CD4-positive, alpha-beta T cell (primary cell): ENCODE data around the gene SHISA2. TPM values are rescaled to one million over a fixed set of nuclear protein-coding genes. Genes with fewer than 3 reads are reported as not detected.

ENCODE experiments used
- ATAC-seq: fragments of 200-7000 bp; cut with Tn5 transposase; one replicate; pipeline ENCODE4 v1.10.0; 2022; ENCODE audit warnings: mild to moderate bottlenecking; ENCODE audit not compliant: poor library complexity
- CTCF ChIA-PET: fragments of 350-600 bp; sonication (Branson Sonifier 250); formaldehyde crosslinking; loops from one replicate; lab custom pipeline; 2021; ENCODE audit warnings: antibody characterized with exemption, inconsistent platforms; lab: Charles Lee
- POLR2A ChIA-PET: fragments of 350-600 bp; sonication (Branson Sonifier 250); formaldehyde crosslinking; loops from one replicate; lab custom pipeline; 2021; ENCODE audit warnings: antibody characterized with exemption, inconsistent platforms; lab: Charles Lee
- DNase-seq, 14 experiments: peaks; one replicate each; pipeline ENCODE4 v3.0.0-alpha.2; 2013 to 2020; ENCODE audit warnings: mixed read lengths in 2 of 14
- H3K27ac ChIP-seq, 2 donors: one replicate each; pipeline versions ENCODE4 v1.5.1 to v1.7.0; 2013; ENCODE audit warnings: low read length in 2 of 2, low read depth in 1 of 2, mild to moderate bottlenecking in 1 of 2
- H3K27me3 ChIP-seq, 2 experiments: 1 replicate in 1 of 2; 2 replicates in 1 of 2; pipeline versions ENCODE4 v1.6.1 to v1.7.0; 2013; ENCODE audit warnings: low read length in 2 of 2, control low read depth in 1 of 2, mild to moderate bottlenecking in 1 of 2, moderate library complexity in 1 of 2; ENCODE audit not compliant: insufficient read depth in 2 of 2, control insufficient read depth in 1 of 2
- H3K36me3 ChIP-seq: one replicate; pipeline ENCODE4 v1.6.1; 2013; ENCODE audit warnings: low read length, control low read depth; ENCODE audit not compliant: insufficient read depth
- H3K4me1 ChIP-seq: one replicate; pipeline ENCODE4 v1.6.1; 2013; ENCODE audit warnings: low read length, control low read depth; ENCODE audit not compliant: insufficient read depth
- H3K4me3 ChIP-seq: one replicate; pipeline ENCODE4 v1.5.1; 2013; ENCODE audit warnings: mild to moderate bottlenecking, low read length, moderate library complexity
- H3K9me3 ChIP-seq, 2 experiments: 1 replicate in 1 of 2; 2 replicates in 1 of 2; pipeline versions ENCODE4 v1.6.1 to v1.7.0; 2013; ENCODE audit warnings: low read length in 2 of 2, mild to moderate bottlenecking in 2 of 2, control low read depth in 1 of 2, moderate library complexity in 1 of 2; ENCODE audit not compliant: control insufficient read depth in 1 of 2, insufficient read depth in 1 of 2
- H3K27ac Mint-ChIP-seq: one replicate; pipeline ENCODE4 v1.8.0; 2020; ENCODE audit warnings: mixed read lengths
- H3K27me3 Mint-ChIP-seq: one replicate; pipeline ENCODE4 v1.8.0; 2021; ENCODE audit warnings: mixed read lengths
- H3K36me3 Mint-ChIP-seq: one replicate; pipeline ENCODE4 v1.8.0; 2021; ENCODE audit warnings: low read depth, mixed read lengths
- H3K4me1 Mint-ChIP-seq: one replicate; pipeline ENCODE4 v1.8.0; 2021; ENCODE audit warnings: low read depth, mixed read lengths
- H3K4me3 Mint-ChIP-seq: one replicate; pipeline ENCODE4 v1.8.0; 2020; ENCODE audit warnings: mild to moderate bottlenecking, mixed read lengths
- H3K9me3 Mint-ChIP-seq: one replicate; pipeline ENCODE4 v1.8.0; 2020; ENCODE audit warnings: mixed read lengths
- intact Hi-C, 2 experiments: fragments of 100-400 bp; cut with DNase I in 1 of 2; cut with micrococcal nuclease in 1 of 2; formaldehyde crosslinking; loops; one replicate each; pipeline versions ENCODE4 v1.15.1 to v1.9.0; 2023 to 2025; cut with DNase I, micrococcal nuclease
- total RNA-seq, 174 experiments: library from RNA in 2 of 174; stranded (reverse) in 2 of 174; gene quantifications; one replicate each; pipeline ENCODE4 v1.2.3 and lab custom pipeline; 2021 to 2026
- TF ChIP-seq, protein P1 (sequence below): fragments of 200-600 bp; IDR thresholded peaks from one replicate; pipeline ENCODE4 v1.8.0; 2022; ENCODE audit warnings: antibody characterized with exemption, mild to moderate bottlenecking

The SHISA2 gene
- total RNA-seq, 2 experiments from 2014 or later, result 0.52 to 0.92 TPM

DNA sequence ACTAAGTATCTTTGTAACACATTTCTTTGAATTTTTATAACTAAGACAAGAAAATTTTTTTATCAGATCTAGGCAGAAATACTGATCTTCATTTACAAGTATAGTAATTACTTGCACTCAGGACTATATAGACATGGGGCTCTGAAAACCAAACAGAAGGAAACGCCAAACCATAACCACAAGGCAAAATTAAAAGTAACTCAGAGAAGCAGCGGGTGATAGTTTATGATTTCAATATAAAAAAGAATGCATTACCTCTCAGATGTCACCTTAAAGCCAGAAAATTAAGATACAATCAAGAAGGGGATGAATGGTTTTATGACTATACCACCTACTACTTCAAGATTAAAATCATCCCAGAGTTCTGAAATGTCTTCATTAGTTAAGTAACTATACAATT lies 6.7 kb downstream of the SHISA2 start:
- no peak for ATAC-seq
- H3K27ac ChIP-seq, result no peak overlapping the region
- ChIA-PET POLR2A (no interaction called here), CTCF (no interaction called here)
- peaks cover 10% of the 10 kb centered on the region for H3K4me1 ChIP-seq
- Mint-ChIP-seq H3K9me3 (no peaks in the 10 kb centered on the region), H3K27me3 (peaks cover 27% of the 10 kb centered on the region), H3K27ac (no peak overlapping the region), H3K36me3 (no peaks in the 10 kb centered on the region), H3K4me3 (peak overlapping the region; percentile 0), H3K4me1 (peaks cover 21% of the 10 kb centered on the region)
- H3K9me3 ChIP-seq, result peaks cover 0 to 8% of the 10 kb centered on the region in 2 experiments
- intact Hi-C loops, result loop anchor here in 1 of 2 experiments (5.0 kb wide), 1 partner anchor 73 kb away; no protein-coding TSS in a partner anchor
- TF ChIP-seq, protein P1, sequence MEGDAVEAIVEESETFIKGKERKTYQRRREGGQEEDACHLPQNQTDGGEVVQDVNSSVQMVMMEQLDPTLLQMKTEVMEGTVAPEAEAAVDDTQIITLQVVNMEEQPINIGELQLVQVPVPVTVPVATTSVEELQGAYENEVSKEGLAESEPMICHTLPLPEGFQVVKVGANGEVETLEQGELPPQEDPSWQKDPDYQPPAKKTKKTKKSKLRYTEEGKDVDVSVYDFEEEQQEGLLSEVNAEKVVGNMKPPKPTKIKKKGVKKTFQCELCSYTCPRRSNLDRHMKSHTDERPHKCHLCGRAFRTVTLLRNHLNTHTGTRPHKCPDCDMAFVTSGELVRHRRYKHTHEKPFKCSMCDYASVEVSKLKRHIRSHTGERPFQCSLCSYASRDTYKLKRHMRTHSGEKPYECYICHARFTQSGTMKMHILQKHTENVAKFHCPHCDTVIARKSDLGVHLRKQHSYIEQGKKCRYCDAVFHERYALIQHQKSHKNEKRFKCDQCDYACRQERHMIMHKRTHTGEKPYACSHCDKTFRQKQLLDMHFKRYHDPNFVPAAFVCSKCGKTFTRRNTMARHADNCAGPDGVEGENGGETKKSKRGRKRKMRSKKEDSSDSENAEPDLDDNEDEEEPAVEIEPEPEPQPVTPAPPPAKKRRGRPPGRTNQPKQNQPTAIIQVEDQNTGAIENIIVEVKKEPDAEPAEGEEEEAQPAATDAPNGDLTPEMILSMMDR, result no peak
- H3K27me3 ChIP-seq, result peaks cover 16% of the 10 kb centered on the region in 2 experiments
- peak in 1 of 14 experiments; percentile 23 for DNase-seq
- no peak overlapping the region for H3K4me3 ChIP-seq
- H3K36me3 ChIP-seq, result no peaks in the 10 kb centered on the region

DNA sequence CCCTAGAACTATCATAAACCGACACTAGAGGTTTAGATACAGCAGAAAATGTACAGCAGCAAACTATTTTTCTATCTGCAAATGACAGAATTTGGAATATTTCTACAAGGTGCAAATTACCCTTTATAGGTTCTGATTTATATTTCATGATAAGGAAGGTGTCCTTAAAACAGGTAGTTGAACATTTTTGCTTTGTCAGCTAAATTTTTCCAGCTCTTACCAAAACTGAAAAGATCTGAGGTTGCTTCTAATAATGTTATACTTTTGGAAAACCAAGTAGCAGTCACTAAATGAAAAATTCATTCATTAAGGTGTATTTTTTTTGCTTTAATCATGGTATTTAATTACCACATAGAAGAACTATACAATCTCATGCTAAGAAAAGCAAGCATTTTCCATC lies 9.0 kb downstream of the SHISA2 start:
- Histone ChIP-seq H3K9me3 (peaks cover 0 to 5% of the 10 kb centered on the region in 2 experiments), H3K27me3 (no peaks in the 10 kb centered on the region), H3K4me1 (no peaks in the 10 kb centered on the region), H3K36me3 (no peaks in the 10 kb centered on the region), H3K27ac (no peak overlapping the region), H3K4me3 (no peak overlapping the region)
- POLR2A ChIA-PET, result no interaction called here
- Mint-ChIP-seq H3K4me1 (peaks cover 9% of the 10 kb centered on the region), H3K36me3 (no peaks in the 10 kb centered on the region), H3K9me3 (no peaks in the 10 kb centered on the region), H3K27ac (no peak overlapping the region), H3K27me3 (peaks cover 10% of the 10 kb centered on the region), H3K4me3 (no peak overlapping the region)
- no peak for DNase-seq
- ATAC-seq, result no peak
- intact Hi-C loops, result no loop called here
- TF ChIP-seq, protein P1, result no peak
- CTCF ChIA-PET, result interaction anchor here (1.3 kb wide), 1 partner anchor 10 kb away, joined by 3 read pairs; no protein-coding TSS in a partner anchor

DNA sequence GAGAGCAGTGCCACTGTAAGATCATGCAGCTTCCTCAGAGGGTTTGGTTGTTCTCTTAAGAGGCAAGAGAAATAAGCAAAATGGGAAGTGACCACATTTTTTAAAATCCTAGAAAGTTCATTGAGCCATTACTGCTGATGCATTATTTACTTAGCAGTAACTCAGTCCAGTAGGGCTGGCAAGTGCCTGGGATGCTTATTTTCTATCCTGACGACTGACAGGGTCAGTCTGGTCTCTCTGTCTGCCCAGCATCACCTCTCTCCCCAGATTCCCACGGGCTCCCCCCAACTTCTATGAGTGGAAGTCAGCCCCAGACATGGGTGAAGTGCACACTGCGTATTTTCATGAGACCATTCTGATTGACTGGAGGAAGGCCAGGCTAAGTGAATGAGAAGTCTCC lies 10.4 kb downstream of the SHISA2 start:
- ChIA-PET CTCF (no interaction called here), POLR2A (no interaction called here)
- Mint-ChIP-seq H3K27me3 (peaks cover 5% of the 10 kb centered on the region), H3K36me3 (no peaks in the 10 kb centered on the region), H3K4me3 (no peak overlapping the region), H3K9me3 (no peaks in the 10 kb centered on the region), H3K27ac (no peak overlapping the region), H3K4me1 (peaks cover 9% of the 10 kb centered on the region)
- H3K9me3 ChIP-seq, result peaks cover 0 to 1% of the 10 kb centered on the region in 2 experiments
- H3K27ac ChIP-seq, result no peak overlapping the region
- intact Hi-C loops, result no loop called here
- no peaks in the 10 kb centered on the region for H3K4me1 ChIP-seq
- DNase-seq, result no peak
- H3K36me3 ChIP-seq, result no peaks in the 10 kb centered on the region
- H3K4me3 ChIP-seq, result no peak overlapping the region
- H3K27me3 ChIP-seq, result no peaks in the 10 kb centered on the region
- TF ChIP-seq, protein P1, result no peak
- no peak for ATAC-seq
